Measurements from ENCODE around the gene ITGA5. TPM values are rescaled to one million over a fixed set of nuclear protein-coding genes. Genes with fewer than 3 reads are reported as not detected.
"Not testable (repeated sequence)": the region's sequence is repeated elsewhere in the genome, so short reads cannot be mapped to it uniquely, and the experiment has no call there.

ITGA5 gene
- total and polyA plus RNA-seq, 2 experiments from 2014 or later = 402 to 496 TPM

DNA sequence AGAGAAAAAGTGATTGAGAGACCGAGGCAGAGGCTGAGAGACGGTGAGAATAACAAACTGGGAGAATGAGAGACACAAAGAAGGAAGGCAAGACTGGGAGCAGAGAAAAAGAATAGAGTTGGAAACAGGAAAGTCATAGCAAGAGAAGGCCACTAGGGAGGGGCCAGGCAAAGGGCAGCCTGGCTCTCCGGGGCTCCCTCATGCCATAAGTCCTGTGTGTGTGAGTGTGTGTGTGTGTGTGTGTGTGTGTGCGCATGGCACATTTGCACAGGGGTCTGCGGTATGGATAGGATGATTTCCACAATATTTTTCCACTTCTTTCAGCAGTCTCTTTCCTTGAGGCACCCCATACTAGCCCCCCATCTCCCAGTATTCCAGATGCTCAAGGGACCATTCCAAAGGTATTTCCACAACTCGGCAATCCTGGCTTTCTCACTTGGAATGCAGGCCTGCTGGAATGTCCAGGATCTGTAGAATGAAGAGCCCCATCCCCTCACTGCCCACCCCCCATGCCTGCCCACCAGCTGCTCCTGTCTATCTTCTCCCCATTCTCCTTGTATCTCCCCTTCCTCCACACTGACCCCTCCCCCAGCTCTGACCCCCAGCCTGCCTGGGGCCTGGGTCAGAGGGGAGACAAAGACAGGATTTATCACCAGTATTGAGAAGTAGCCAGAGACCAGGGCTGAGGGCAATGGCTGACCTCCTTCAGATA, 63.8 kb downstream of the ITGA5 start:
- H3K4me2 ChIP-seq (ENCODE audit: unreplicated experiment) = no peak overlapping the region
- 66 to 70% methylated on average over 6 of the region's 6 CpGs for WGBS, 2 experiments (ENCODE audit: low coverage in 1 of 2, low lambda C conversion rate in 2 of 2, missing lambda C conversion rate in 2 of 2)
- no peaks in the 10 kb centered on the region for H3K27me3 ChIP-seq (replicated peaks; ENCODE audit: insufficient read depth)
- H4K20me1 ChIP-seq (ENCODE audit: insufficient read depth) = no peaks in the 10 kb centered on the region
- TF ChIP-seq EZH2phosphoT487 (IDR thresholded peaks at IDR 0.05; ENCODE audit: insufficient read depth, low read depth) = no peak
- TF ChIP-seq EZH2 (IDR thresholded peaks at IDR 0.05; ENCODE audit: insufficient read depth, poor library complexity, severe bottlenecking) = no peak
- no peaks in the 10 kb centered on the region for H3K79me2 ChIP-seq (ENCODE audit: insufficient read depth)
- H3K36me3 ChIP-seq (ENCODE audit: low read depth) = peaks cover 3% of the 10 kb centered on the region; the same call in 1 of the 2 replicates
- H3K4me3 ChIP-seq = no peak overlapping the region
- H3K9me2 ChIP-seq (ENCODE audit: insufficient read depth) = no peaks in the 10 kb centered on the region
- no peak overlapping the region for H3K27ac ChIP-seq
- no peaks in the 10 kb centered on the region for H3K9me3 ChIP-seq (ENCODE audit: low read depth)
- no peak overlapping the region for H2AFZ ChIP-seq
- peaks cover 37% of the 10 kb centered on the region for H3K4me1 ChIP-seq (ENCODE audit: insufficient read depth)
- H3F3A ChIP-seq (ENCODE audit: insufficient read depth) = peaks cover 33% of the 10 kb centered on the region
- no peak overlapping the region for H3K9ac ChIP-seq
- in situ Hi-C loops (cut with MboI) = no loop called here
- DNase-seq = no peak

DNA sequence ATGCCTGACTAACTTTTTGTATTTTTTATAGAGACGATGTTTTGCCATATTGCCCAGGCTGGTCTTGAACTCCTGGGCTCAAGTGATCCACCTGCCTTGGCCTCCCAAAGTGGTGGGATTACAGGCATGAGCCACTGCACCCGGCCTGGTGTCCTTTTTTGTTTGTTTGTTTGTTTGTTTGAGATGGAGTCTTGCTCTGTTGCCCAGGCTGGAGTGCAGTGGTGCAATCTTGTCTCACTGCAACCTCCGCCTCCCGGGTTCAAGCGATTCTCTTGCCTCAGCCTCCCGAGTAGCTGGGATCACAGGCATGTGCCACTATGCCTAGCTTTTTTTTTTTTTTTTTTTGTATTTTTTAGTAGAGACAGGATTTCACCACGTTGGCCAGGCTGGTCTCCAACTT, 64.8 kb downstream of the ITGA5 start:
- 70 to 81% methylated on average over 7 of the region's 7 CpGs for WGBS, 2 experiments (ENCODE audit: low coverage in 1 of 2, low lambda C conversion rate in 2 of 2, missing lambda C conversion rate in 2 of 2)
- H3K79me2 ChIP-seq (ENCODE audit: insufficient read depth); H3K27ac ChIP-seq; H3K27me3 ChIP-seq (replicated peaks; ENCODE audit: insufficient read depth); H4K20me1 ChIP-seq (ENCODE audit: insufficient read depth); H3K9me2 ChIP-seq (ENCODE audit: insufficient read depth); in situ Hi-C loops (cut with MboI); H3K9ac ChIP-seq; H3K4me2 ChIP-seq (ENCODE audit: unreplicated experiment); DNase-seq; H3K4me3 ChIP-seq; H2AFZ ChIP-seq; H3K9me3 ChIP-seq (ENCODE audit: low read depth): not testable (repeated sequence)
- peaks cover 11% of the 10 kb centered on the region; the same call in 1 of the 2 replicates for H3K36me3 ChIP-seq (ENCODE audit: low read depth)
- peaks cover 30% of the 10 kb centered on the region for H3K4me1 ChIP-seq (ENCODE audit: insufficient read depth)
- H3F3A ChIP-seq (ENCODE audit: insufficient read depth) = peaks cover 36% of the 10 kb centered on the region; the same call in 1 of the 2 replicates

- peaks cover 26% of the 10 kb centered on the region for H3K4me1 ChIP-seq (ENCODE audit: insufficient read depth)
- 25% methylated on average over 1 of the region's 1 CpG; no CpG with 5 or more reads in 1 of the 2 experiments for WGBS, 2 experiments (ENCODE audit: low coverage in 1 of 2, low lambda C conversion rate in 2 of 2, missing lambda C conversion rate in 2 of 2)
- H3K4me2 ChIP-seq (ENCODE audit: unreplicated experiment) = peak overlapping the region; percentile 34
- H3K9me3 ChIP-seq (ENCODE audit: low read depth) = no peaks in the 10 kb centered on the region
- TF ChIP-seq EZH2 (IDR thresholded peaks at IDR 0.05; ENCODE audit: insufficient read depth, poor library complexity, severe bottlenecking) (no peak), EZH2phosphoT487 (IDR thresholded peaks at IDR 0.05; ENCODE audit: insufficient read depth, low read depth) (no peak)
- H2AFZ ChIP-seq = no peak overlapping the region
- no peaks in the 10 kb centered on the region for H4K20me1 ChIP-seq (ENCODE audit: insufficient read depth)
- no peaks in the 10 kb centered on the region for H3K9me2 ChIP-seq (ENCODE audit: insufficient read depth)
- H3K27ac ChIP-seq = peak overlapping the region; percentile 82
- peaks cover 41% of the 10 kb centered on the region; the same call in 1 of the 2 replicates for H3F3A ChIP-seq (ENCODE audit: insufficient read depth)
- peak overlapping the region; percentile 62 for H3K9ac ChIP-seq
- in situ Hi-C loops (cut with MboI) = no loop called here
- H3K27me3 ChIP-seq (replicated peaks; ENCODE audit: insufficient read depth) = no peaks in the 10 kb centered on the region
- DNase-seq = peak; percentile 74
- H3K4me3 ChIP-seq = no peak overlapping the region
- peaks cover 14% of the 10 kb centered on the region; the same call in 1 of the 2 replicates for H3K36me3 ChIP-seq (ENCODE audit: low read depth)
- H3K79me2 ChIP-seq (ENCODE audit: insufficient read depth) = no peaks in the 10 kb centered on the region
Observed at GRCh38 chr12:54352891-54353874, 65.9 kb downstream of the ITGA5 start.

DNA sequence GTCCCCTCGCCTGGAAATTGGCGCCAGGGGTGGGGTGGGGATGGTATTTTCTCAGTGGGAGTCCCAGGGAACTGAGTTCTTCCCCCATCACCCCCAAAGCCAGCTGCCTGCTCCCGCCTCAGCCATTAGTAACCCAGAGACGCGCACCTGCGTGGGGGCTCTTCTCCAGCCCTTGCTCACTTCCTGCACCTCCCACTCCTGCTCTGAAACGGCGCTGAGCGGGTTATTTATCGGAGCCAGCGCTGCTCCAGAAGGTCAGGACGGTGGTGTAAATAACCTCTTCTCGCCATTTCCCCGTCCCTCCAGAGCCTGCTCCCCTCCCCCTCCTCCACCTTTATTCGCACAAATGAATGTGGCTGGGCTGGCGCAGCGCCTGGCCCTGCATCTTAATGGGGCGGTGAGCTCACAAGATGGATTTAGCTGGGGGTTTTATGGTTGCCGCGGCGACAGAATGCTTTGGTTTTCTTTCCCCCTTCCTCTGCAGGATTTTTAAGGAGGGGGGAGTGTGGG, 67.0 kb downstream of the ITGA5 start:
- 10 to 11% methylated on average over 21 of the region's 21 CpGs for WGBS, 2 experiments (ENCODE audit: low coverage in 1 of 2, low lambda C conversion rate in 2 of 2, missing lambda C conversion rate in 2 of 2)
- Histone ChIP-seq H3K9me2 (ENCODE audit: insufficient read depth) (no peaks in the 10 kb centered on the region), H2AFZ (0 out of 2 replicates have a peak overlapping the region, but pooled peaks have one; percentile 0), H3K79me2 (ENCODE audit: insufficient read depth) (no peaks in the 10 kb centered on the region), H3K4me1 (ENCODE audit: insufficient read depth) (peaks cover 22% of the 10 kb centered on the region), H3K9me3 (ENCODE audit: low read depth) (no peaks in the 10 kb centered on the region), H3K4me3 (0 out of 2 replicates have a peak overlapping the region, but pooled peaks have one; percentile 14), H3K36me3 (ENCODE audit: low read depth) (peaks cover 25% of the 10 kb centered on the region; the same call in 1 of the 2 replicates), H3K4me2 (ENCODE audit: unreplicated experiment) (peak overlapping the region; percentile 34), H3K27me3 (replicated peaks; ENCODE audit: insufficient read depth) (no peaks in the 10 kb centered on the region), H3F3A (ENCODE audit: insufficient read depth) (peaks cover 48% of the 10 kb centered on the region; the same call in 1 of the 2 replicates), H4K20me1 (ENCODE audit: insufficient read depth) (no peaks in the 10 kb centered on the region), H3K27ac (peak overlapping the region; percentile 82), H3K9ac (peak overlapping the region; percentile 62)
- TF ChIP-seq EZH2 (IDR thresholded peaks at IDR 0.05; ENCODE audit: insufficient read depth, poor library complexity, severe bottlenecking) (no peak), EZH2phosphoT487 (IDR thresholded peaks at IDR 0.05; ENCODE audit: insufficient read depth, low read depth) (no peak)
- in situ Hi-C loops (cut with MboI) = no loop called here
- peak; percentile 80 for DNase-seq
